ENCODE results near the gene CUEDC1.
A peak's percentile ranks its signal among the peaks of the same experiment; 100 is the strongest.
"Not testable (repeated sequence)": the region's sequence is repeated elsewhere in the genome, so short reads cannot be mapped to it uniquely, and the experiment has no call there.

Gene CUEDC1

DNA sequence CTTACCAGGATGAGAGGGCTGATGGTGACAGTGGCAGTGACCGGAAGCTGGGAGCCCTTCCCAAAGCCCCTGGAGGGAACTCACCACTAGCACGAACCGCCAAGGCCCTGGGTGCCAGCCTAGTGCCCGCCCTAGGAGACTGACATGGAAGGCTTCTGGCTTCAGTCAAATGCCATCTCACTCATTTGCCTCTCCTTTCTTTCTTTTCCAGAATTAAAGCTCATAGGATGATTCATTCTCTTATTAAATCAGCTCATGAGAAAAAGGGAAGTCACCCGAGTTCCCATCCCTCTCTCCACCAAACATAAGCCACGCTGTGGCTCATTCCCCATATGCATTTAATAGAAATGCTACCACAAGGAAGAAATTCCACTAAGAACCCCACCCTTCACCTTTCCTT, 12.1 kb downstream of the CUEDC1 start:
- FAIRE-seq (no peak), DNase-seq (ENCODE audit: extremely low spot score, insufficient read length, low read depth) (no peak)

DNA sequence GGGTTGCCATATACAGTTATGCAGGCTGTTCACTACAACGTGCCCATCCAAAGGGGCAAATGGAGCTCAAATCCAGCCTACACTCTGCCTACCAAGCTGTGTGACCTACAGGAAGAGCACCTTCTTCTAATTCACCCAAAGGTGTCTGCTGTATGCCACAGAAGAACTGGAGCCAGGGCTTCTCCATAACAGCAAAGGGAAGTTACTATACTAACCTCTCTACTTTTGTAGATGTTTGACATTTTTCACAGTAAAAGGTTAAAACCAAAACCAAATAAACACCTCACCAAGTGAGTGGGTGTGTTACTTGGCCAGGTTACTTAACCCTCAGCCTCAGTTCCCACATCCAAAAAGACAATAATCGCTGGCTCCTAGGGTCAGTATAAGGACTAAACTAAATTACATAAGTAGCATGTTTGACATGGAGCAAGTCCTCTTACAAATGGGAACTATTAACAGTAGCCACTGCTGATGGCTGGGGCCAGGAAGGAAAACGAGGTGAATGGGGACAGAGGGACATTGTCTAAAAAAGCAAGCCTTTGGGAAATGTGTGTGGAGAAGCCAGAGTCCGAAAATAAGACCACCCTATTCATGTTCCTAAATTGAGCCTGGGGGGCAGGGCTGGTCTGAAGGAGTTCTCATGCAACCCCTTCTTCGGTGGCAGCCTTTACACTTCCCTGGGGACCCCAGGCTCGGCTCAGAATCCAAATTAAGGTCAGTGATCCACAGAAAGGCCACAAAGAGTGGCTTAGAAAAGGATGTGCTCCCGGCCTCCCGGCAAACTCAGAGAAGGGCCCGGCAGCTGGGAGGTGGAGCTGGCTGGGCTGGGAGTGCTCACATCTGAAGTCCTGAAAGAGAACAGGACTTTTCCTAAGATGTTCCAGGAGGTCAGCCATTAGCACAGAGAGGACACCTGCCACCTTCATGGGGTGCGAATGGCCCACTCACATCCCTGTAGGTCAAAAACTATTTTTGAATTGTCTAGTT, 13.5 kb downstream of the CUEDC1 start:
- no peak for DNase-seq (ENCODE audit: extremely low spot score, insufficient read length, low read depth)
- FAIRE-seq = peak; percentile 49

DNA sequence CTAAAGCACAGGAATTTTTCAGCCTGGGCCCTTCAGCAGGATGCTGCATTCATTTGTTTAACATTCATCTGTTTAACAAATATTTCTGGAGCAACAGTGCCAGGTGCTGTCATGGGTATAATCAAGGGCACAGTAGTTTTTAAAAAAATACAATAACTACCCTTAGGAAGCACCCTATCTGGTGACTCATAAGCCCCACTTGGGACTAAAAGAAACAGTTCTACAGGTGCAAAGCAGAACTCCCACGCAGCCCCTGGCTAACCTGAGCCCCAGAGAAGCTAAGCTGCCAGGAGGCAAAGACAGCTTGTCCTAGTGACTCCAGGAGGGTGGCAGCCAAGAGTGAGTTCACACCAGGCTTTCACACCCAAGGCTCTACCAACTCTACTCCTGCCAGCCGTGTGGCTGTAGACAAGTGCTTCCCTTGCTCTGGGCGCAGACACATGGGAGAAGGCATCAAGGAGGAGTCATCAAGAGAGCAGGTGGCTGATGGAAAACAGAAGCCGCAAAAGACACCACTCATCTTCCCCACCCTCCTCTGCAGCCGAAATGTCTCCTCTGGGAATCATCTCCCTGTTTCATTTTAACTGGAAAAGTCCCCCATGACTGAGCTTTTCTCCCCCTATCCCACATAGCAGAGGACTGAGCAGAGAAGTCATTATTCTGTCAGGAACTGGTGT, 14.4 kb downstream of the CUEDC1 start:
- no peak for DNase-seq (ENCODE audit: extremely low spot score, insufficient read length, low read depth)
- FAIRE-seq = peak; percentile 36

DNA sequence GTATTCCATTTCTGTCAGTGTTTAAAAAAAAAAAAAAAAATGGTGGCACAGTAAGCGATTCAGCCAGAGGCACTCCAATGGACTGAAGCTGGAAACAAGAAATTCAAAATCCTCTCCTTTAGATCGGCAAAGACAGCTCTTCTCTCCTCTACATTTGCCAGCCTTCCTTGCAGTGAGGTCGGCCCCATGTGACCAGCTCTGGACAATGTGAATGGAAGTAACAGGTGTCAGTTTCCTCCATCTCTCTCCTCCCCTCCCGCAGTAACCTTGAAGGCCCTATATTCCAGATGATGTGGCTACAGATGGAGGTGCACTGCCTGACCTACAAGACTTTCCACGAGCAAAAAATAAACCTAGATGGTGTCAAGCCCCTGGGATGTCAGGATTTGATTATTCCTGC, 15.0 kb downstream of the CUEDC1 start:
- peak; percentile 41 for FAIRE-seq
- no peak for DNase-seq (ENCODE audit: extremely low spot score, insufficient read length, low read depth)

DNA sequence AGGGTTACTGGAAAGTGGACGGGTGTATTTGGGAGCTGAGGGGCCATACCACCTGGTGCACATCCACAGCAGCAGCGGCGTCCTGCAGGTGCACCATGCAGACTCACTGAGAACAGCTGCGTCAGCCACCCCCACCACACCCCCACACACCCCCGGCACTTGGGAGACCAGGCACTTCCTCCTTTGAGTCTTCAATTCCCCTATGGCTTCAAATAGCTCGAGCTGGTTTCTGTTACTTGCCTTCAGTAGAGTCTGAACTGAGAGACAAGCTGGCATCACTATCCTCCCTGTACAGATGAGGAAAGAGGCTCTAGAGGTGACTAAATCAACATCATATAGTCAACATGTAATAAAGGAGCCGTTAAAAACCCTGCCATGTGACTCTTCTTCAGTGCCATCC, 15.4 kb downstream of the CUEDC1 start:
- DNase-seq (ENCODE audit: extremely low spot score, insufficient read length, low read depth) (peak; percentile 71), FAIRE-seq (peak; percentile 92)

DNA sequence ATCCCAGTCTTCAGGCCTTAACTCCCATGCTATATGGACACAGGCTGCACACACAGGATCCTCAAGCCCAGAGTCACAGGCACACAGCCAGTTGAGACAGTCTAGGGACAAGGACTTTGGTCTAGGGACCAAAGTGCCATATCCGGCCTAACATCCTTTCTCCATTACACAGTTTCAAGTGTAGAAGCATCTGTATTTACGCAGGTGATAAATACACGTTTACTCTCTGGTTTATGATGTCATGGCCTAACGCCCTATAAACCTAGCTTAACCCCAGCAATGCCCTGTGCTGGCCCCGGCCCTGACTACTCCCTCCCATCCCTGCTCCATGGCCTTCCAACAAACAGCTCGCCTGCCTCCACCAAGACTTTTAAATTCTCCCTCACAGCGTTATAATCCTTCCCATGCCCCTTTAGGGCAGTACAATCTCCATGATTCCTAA, 17.1 kb downstream of the CUEDC1 start:
- FAIRE-seq = no peak

DNA sequence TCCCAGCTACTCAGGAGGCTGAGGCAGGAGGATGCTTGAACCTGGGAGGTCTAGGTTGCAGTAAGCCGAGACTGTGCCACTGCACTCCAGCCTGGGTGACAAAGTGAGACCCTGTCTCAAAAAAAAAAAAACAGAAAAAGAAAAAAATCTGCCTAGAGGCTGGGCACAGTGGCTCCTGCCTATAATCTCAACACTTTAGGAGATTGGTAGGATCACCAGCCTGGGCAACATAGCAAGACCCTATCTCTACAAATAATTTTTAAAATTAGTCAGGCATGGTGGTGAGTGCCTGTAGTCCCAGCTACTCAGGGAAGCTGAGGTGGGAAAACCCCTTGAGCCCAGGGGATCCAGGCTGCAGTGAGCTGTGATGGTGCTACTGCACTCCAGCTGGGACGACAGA, 17.7 kb downstream of the CUEDC1 start:
- FAIRE-seq (no peak), DNase-seq (ENCODE audit: extremely low spot score, insufficient read length, low read depth) (no peak)

More for the DNA sequence above, 17.1 kb downstream of the CUEDC1 start:
- no peak for DNase-seq (ENCODE audit: extremely low spot score, insufficient read length, low read depth)

DNA sequence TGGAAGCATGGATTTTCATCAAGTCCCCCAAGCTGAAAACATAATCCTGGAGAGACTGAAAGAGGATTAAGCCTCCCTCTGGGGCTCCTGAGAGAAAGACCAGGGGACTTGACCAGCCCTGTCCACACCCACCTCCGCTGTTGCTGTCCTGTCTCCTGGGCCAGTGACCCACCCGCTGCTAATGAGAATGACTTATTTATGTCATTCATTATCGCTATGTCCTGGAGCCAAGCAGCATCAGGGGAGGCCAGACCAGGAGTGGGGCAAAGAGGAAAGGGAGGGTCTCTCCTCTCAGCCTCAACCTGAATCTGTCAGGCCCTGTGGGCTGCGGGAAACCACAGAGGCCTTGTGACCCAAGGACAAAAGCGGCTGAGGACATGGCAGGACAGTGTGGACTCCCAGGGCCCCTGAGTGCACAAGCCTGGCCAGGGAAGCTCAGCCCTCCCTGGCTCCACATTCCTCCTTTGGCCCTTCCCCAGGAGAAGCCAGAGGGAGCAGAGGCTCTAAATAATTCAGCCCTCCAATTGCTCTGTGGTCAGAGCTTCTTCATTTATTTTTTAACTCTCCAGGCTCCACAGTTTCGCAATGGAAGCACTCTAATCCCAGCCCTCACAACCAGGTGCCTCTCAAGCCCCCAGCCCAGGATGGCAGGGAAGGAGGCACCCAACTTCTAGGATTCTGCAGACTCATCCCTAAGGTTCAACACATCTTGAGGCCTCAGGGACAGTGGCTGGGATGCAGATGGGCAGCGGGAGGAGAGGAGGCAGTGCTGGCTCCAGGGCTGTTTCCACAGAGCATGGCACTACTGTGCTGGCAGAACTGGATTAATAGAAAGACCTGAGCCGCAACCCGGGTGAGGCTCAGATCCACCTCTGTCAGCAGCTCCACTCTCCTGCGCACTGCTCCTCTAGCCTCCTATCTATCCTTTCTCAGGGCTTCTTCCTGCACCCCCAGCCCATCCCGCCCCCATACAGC, 19.1 kb downstream of the CUEDC1 start:
- FAIRE-seq (no peak), DNase-seq (ENCODE audit: extremely low spot score, insufficient read length, low read depth) (no peak)

DNA sequence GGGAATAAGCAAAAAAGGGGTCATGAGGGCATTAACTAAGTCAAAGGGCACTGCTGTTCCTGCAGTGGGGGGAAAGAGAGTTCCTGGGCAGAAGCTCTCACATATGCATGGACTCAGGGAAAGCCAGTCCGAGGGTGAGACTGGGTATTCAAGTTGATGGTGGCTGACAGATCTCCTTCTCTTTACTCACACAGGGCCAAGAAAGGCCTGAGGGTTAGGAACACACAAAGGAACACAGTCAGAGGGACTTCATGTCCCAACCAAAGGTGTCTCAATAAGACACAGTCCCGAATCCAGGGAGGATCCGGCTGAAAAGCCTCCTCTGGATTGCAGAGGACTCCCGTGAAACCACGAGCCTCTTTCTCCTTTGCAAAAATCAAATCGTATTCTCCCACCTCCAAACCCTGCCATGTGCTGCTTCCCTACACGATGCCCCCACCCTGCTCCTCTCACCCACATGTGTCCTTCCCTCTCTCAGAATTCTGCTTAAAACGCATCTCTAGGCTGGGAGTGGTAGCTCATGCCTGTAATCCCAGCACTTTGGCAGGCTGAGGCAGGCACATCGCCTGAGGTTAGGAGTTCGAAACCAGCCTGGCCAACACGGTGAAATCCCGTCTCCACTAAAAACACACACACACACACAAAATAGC, 23.6 kb downstream of the CUEDC1 start:
- FAIRE-seq (no peak), DNase-seq (ENCODE audit: extremely low spot score, insufficient read length, low read depth) (no peak)

DNA sequence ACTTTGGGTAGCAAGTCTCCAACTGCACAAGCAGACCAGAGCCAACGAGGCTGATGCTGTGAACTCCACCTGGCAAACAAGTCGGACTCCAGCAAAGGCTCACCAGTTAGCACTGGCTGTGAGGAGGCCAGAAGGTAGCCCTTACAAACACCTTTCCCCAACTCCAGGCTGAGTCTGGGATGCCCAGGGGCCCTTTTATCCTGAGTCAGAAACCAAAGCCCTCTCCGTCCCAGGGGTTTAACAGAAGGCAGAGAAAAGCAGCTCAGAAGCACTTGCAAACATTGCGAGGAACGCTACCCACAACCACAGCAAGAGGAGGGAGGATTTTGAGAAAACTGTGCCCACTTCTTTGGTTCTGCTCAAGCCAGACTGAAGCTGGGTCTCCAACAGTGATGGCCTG, 25.0 kb downstream of the CUEDC1 start:
- no peak for FAIRE-seq
- no peak for DNase-seq (ENCODE audit: extremely low spot score, insufficient read length, low read depth)

DNA sequence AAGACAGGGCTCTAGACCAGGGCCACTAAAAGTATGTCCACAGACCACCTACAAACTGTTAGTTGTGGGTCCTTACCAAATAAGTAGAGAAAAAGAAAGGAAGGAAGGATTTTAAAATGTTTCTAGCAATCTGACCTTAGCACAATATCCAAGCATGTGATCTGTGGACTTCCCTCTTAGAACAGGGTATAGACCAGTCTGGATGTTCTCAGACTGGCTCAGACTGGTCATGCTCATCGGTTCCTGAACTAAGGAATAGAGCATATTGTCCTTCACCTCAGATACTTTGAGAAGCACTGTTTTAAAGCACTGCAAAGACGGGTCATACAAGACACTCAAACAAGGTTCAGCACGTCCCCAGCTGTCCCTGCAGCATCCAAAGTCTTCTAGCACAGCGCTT, 25.8 kb downstream of the CUEDC1 start:
- no peak for FAIRE-seq
- no peak for DNase-seq (ENCODE audit: extremely low spot score, insufficient read length, low read depth)

DNA sequence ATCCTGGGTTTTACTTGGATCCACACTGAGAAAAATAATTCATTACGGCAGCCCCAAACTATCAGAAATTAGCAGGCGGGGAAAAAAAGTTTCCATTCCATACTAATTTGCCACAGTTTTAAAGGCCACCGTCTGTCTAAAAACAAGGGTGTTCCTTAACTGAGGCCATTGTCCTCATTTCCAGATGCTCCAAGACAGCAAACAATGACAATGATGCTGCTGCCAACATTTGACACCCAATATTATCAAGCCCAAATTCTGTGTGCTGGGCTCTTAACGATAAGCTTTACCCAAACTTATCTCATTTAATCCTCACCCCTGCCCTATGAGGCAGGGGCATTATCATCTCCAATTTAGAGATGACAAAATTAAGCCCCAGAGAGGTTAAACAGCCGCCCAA, 26.3 kb downstream of the CUEDC1 start:
- DNase-seq (ENCODE audit: extremely low spot score, insufficient read length, low read depth) (no peak), FAIRE-seq (no peak)

DNA sequence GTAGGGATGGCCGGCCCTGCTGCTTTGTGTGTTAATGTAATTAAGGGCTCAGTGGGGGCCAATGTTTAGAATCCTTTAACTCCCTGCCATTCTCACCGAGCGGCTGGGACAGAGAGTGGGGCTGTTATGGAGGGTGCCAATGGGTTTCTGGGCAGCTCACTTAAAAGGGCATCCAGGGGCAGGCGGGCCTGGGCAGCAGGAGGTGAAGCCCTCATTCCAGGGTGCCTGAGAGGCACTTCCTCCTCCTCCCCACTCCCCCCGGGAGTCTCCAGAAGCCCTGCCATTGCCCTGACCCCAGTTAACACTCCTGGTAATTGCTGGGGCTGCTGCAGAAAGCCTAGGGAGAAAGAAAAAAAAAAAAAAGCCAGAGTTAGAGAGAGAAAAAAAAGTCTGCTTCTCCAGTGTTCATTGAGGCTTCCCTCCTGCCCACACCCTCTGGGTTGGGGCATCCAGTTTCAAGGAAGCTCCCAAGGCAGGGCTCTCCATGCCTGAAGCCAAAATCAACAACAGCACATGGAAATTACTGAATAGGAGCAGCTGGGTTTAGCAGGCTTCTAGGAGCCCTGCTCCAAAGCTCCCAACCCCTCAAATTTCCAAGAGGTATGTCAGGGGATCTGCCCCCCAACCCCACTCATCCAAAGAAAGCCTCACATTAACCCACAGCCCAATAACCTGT, 28.0 kb downstream of the CUEDC1 start:
- DNase-seq (ENCODE audit: extremely low spot score, insufficient read length, low read depth) (no peak), FAIRE-seq (no peak)

DNA sequence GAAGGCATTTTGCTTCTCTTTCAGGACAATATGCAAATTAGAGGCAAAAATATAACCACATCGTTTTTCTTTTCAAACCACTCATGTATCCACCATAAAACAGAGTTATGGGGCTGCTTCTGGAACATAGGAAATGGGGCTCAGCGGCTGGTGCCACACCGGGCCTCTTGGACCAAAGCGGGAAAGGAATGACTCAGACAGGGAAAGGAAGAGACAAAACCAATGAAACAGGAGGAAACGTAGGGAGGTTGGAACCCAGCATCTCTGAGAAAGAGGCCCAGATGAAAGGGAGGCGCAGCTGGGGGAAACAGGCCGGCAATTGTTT, 28.5 kb downstream of the CUEDC1 start:
- DNase-seq (ENCODE audit: extremely low spot score, insufficient read length, low read depth) = no peak
- no peak for FAIRE-seq

DNA sequence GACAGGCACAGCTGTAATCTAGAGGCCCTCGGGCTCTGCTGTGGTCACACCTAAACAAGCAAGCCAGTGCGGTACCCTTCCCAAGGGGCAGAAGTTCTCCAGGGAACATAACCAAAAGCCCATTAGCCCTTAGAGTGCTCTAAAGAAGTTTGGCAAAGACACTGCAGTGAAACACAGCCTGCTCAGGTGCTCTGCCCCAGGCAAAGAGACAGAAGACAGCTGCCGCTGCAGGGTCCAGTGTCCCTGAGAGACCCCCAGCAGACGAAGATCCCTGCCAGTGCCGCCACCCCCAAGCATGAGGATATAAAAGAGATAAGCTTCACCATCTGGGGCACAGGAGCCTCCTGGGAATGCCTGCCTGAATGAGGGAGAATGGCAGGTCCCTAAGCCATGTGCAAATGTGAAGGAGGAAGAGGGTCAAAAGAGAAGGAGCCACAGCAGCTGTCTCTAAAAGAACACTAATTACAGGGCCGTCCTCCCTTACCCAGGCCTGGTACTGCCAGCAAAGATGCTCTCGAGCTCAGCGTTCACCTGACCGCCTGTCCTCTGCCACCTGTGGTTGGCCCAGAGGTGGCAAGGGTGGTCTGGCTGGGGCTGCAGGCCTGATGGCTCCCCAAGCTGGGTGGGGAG, 29.7 kb downstream of the CUEDC1 start:
- DNase-seq (ENCODE audit: extremely low spot score, insufficient read length, low read depth) (no peak), FAIRE-seq (no peak)

DNA sequence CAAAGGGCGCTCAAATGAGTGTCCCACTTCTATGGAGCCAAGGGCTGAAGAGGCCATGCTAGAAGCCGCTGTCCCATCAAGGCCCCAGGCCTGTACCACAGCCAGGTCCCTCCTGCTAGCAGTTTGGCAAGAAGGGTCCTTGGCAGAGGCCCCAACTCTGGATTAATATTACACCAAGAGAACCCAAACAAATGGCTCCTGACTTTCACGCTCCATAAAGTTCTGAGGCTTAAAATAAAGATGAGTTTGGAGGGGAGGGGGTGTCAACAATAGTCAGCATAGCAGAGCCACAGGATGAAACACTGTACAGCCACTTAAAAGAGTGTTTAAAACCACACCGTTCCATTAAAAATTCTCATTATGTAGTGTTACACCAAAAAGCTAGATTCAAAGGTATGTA, 30.5 kb downstream of the CUEDC1 start:
- no peak for FAIRE-seq

DNA sequence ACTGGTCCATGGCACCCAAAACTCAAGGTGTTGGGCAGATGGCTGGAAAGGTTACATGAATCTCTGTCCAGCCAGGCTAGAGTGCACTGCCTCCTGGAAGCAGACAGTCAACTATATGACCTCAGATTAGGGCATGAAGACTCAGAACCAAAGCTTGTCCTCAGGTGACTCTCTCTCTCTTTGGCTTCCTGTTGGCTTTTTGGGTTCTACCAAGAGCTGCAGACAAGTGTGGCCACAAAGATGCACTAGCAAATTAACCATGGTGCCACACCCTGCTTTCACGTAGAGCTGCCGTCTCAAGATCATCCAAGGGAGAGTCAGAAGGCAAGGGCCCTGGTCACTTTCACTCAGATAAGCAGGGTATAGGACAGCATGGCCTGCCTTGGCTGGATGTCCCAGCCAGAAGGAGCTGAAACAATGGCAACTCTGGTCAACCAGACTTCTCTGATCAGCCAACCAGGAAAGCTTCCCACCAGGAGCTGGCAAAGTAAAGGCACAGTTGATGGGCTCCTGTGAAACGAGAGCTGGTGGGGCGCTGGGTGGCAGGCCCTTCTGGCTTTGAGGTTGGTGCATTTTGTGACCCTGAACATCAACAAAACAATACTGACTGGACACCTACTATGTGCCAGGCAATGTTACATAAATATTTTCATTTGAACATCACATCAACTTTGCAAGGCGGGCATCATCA, 31.9 kb downstream of the CUEDC1 start:
- DNase-seq (ENCODE audit: extremely low spot score, insufficient read length, low read depth) (no peak), FAIRE-seq (no peak)

More for the DNA sequence above, 30.5 kb downstream of the CUEDC1 start:
- no peak for DNase-seq (ENCODE audit: extremely low spot score, insufficient read length, low read depth)

DNA sequence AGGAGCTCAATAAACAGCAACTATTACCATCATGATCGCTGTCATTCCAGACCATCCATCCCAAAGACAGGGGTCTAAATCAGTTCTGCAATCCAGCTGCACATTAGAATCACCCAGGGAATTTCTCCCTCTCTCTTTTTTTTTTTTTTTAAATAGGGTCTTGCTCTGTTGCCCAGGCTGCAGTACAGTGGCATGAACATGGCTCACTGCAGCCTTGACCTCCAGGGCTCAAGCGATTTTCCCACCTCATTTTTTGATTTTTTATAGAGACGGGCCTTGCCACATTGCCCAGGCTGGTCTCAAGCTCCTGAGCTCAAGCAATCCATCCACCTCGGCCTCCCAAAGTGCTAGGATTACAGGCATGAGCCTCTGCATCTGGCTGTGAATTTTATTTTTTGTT, 32.5 kb downstream of the CUEDC1 start:
- not testable (repeated sequence) for FAIRE-seq

More for the DNA sequence above, 32.5 kb downstream of the CUEDC1 start:
- DNase-seq (ENCODE audit: extremely low spot score, insufficient read length, low read depth) = not testable (repeated sequence)
